Fibroblast of mammary gland (primary cell): ENCODE results near the gene CPA1.

Source experiments
- DNase-seq: peaks from one replicate; pipeline ENCODE4 v3.0.0-alpha.2; 2010; ENCODE audit warnings: low read depth
- H3K4me3 ChIP-seq: 2 replicates; pipeline ENCODE4 v1.5.1; 2011; ENCODE audit warnings: low read depth, mild to moderate bottlenecking, low read length, moderate library complexity; ENCODE audit not compliant: control insufficient read depth
- CTCF ChIP-seq: conservative IDR thresholded peaks from 2 replicates; pipeline ENCODE4 v1.5.1; 2011; ENCODE audit warnings: low read depth, low read length, inconsistent platforms; ENCODE audit not compliant: control insufficient read depth, insufficient read depth

The CPA1 gene

GRCh38 chr7:130341882-130342281 lies 38.4 kb upstream of the CPA1 start:
- H3K4me3 ChIP-seq: no peak overlapping the region
- no peak for TF ChIP-seq CTCF
- DNase-seq: no peak

GRCh38 chr7:130342701-130343380 lies 37.5 kb upstream of the CPA1 start:
- H3K4me3 ChIP-seq: no peak overlapping the region
- TF ChIP-seq CTCF: no peak
- DNase-seq: no peak

- H3K4me3 ChIP-seq: no peak within 1 kb of the TSS
- no peak for DNase-seq
- no peak for TF ChIP-seq CTCF
Observed at GRCh38 chr7:130344271-130344866, 35.9 kb upstream of the CPA1 start, which contains the start of gene CPA5. CPA5 (plus strand) TSS chr7:130344816; CDS start chr7:130346486, 1,670 bp downstream.

- no peak overlapping the region for H3K4me3 ChIP-seq
- DNase-seq: no peak
Observed at GRCh38 chr7:130345136-130345535, 35.2 kb upstream of the CPA1 start.

GRCh38 chr7:130345725-130346124 lies 34.6 kb upstream of the CPA1 start:
- DNase-seq: no peak
- no peak overlapping the region for H3K4me3 ChIP-seq
- no peak for TF ChIP-seq CTCF

More at GRCh38 chr7:130345136-130345535, 35.2 kb upstream of the CPA1 start:
- TF ChIP-seq CTCF: no peak

- H3K4me3 ChIP-seq: no peak overlapping the region
- TF ChIP-seq CTCF: no peak
- no peak for DNase-seq
Observed at GRCh38 chr7:130346177-130346905, 34.0 kb upstream of the CPA1 start.
